GM18858 (cell line): ENCODE results near the gene CAMK1D.
"Not testable (repeated sequence)": the region's sequence is repeated elsewhere in the genome, so short reads cannot be mapped to it uniquely, and the experiment has no call there.

Experiments used
- ATAC-seq: cut with Tn5 transposase; IDR thresholded peaks from one replicate; pipeline ENCODE4 v1.9.1; 2021; ENCODE audit not compliant: unreplicated experiment

The CAMK1D gene

DNA sequence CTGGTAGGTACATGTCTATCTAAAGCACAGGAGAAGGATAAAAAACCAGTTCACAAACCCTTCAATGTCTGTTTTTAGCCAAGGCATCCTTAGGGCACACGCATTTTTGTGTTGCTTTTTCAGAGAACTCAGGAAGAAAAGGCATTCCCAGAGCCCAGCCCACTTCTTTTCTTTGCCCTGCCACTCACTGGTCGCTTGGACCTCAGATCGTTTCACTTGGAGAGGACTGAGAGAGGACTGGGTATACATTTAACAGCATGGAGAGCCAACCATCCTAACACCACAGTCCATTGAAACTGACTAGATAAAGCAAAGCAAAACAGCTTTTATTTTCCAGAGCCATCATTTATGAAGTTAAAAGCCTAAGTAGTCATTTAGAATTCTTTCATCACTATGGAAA is 194.2 kb downstream of the CAMK1D start:
- ATAC-seq: no peak

- not testable (repeated sequence) for ATAC-seq
Measured at GRCh38 chr10:12546160-12546802, 196.9 kb downstream of the CAMK1D start.

DNA sequence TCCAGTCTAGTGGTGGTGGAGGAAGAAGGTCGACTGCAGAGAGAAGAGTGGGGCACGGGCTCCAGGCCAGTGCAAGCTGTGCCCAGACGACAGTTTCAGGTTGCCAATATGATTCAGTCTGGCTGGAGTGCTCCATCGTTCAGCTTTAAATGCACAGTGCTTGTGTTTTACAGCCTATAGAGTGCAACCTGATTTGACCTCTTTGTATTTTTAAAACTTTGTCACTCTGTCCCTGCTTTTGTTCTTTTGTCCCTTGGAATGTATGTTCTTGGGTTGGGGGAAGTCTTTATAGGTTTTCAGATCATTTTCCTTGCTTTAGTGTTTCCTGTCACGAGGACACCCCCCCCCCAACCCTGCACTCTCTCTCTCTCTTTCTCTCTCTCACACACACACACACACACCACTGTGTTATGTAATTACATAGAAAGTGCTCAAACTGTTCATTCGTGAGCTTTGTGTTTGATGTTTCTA is 198.0 kb downstream of the CAMK1D start:
- no peak for ATAC-seq

DNA sequence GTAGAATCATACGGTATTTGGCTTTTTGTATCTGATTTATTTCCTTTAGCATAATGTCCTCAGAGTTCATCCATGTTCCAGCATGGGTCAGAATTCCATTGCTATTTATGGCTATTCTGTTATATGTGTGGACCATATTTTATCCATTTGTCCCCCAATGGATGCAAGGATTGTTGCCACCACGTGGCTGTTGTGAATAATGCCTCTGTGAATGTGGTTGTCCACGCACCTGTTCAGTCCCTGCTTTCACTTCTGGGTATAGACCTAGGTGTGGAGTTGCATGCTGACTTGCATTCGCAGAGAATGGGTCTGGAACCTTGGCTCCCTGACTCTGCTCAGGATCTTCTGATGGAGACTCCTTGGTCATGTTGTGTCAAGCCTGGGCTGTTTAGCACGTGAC is 199.9 kb downstream of the CAMK1D start:
- no peak for ATAC-seq

- no peak for ATAC-seq
Measured at GRCh38 chr10:12550994-12551393, 201.6 kb downstream of the CAMK1D start.

DNA sequence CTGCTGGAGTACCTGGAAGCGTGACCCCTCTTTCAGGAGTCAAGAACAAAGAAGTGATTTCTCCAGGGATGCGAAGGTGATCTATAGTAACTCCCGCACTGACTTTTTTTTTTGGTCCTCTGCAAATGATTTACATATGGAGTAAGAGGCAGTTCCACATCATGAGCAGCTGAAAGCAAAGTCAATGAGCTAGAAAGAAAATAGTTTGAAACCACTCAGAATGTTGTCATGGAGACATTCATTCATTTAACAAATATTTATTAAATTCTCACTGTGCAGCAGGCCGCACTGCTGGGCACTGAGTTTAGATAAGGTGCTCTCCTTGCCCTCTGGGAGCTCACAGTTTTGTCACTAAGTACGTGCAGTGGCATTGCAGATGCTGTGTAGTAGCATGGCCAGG is 206.7 kb downstream of the CAMK1D start:
- ATAC-seq: no peak

DNA sequence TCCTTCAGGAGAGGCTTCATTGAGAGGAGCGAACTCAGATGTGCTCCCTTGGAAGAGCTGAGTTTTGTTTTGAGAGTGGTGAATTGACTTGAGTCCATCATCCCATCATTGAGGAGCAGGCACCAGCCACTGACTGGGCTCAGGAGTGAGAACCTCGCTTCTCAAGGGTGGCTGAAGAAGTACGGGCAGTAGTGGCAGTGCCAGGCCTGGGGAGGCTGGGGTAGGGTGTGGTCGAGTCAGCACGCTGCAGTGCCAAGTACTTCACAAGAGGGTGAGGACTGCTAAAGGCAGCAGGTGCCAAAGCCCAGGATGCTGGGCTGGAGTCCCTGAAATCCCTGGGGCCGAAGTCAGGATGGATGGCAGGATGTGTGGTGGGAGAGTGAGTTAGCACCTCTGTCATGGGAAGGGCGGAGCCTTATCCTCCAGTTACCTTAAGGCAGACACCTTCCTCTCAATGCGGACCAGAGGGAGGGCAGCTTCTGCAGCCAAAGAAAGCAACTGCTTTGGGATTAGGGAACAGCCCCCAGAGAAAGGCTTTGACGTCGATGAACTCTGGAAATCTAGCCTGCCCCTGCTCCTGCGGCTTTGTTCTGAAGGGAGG is 210.3 kb downstream of the CAMK1D start:
- no peak for ATAC-seq

DNA sequence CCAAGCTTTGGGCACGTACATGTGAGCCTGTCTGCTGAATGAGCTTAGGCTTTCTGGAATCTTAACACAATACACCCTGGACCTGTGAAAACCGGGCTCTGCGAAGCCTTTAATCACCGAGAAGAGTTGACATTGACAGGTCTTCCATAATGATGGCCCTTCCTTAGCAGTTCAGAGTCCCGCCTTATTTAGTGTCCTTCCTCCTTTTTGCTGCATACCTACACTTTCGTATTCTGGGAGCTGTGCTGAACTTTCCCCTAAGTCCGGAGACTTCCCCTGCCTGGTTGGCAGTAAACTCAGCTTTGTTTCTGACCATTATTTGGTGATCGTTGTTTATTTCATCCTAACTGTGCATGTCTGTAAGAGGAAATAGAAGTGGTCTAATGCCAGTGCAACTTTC is 212.0 kb downstream of the CAMK1D start:
- no peak for ATAC-seq

- no peak for ATAC-seq
Measured at GRCh38 chr10:12561720-12562119, 212.4 kb downstream of the CAMK1D start.

GRCh38 chr10:12563489-12563888 is 214.1 kb downstream of the CAMK1D start:
- no peak for ATAC-seq

- ATAC-seq: no peak
Measured at GRCh38 chr10:12564173-12564572, 214.8 kb downstream of the CAMK1D start.

DNA sequence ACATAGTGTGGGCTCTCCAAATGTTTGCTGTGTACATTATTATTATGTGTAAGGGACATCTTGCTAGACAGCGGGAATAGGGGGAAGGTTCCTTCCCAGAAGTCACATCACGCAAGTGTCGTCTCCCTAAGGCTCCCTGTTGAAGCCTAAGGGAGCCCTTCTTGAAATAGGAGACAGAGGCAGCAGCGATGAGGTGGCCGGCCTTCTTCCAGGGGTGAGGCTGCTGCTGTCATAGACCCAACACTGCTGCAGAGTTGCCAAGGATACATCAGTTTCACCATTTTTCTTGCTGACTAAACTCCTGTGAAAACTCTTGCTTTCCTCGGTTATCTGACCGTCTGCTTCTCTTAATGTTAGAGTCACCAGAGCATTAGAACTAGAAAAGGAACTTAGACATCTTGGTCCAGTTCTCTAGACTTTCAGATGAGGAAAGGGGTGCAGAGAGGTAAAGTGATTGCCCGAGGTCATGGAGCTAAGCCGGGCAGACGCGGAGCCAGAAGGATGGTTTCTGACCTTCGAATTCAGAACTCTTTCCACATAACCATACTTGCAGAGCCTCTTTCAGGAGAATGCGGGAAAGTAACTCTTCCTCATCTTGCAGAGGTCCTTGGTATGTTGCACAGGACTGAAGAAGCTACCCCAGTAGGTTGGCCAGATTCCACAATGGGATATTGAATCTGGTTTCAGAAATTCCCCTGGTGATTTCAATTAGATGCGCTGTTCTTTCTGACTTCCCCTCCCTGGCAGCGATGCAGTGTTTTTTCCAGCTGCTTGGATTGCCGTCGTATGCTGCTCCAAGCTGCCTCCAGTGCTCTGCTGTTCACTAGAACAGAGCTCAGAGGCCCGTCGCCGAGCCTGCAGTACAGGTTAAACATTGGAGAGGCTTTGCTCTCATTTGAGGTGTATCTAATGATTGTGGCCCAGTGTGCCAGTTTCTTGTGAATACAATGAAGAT is 217.1 kb downstream of the CAMK1D start:
- ATAC-seq: no peak

DNA sequence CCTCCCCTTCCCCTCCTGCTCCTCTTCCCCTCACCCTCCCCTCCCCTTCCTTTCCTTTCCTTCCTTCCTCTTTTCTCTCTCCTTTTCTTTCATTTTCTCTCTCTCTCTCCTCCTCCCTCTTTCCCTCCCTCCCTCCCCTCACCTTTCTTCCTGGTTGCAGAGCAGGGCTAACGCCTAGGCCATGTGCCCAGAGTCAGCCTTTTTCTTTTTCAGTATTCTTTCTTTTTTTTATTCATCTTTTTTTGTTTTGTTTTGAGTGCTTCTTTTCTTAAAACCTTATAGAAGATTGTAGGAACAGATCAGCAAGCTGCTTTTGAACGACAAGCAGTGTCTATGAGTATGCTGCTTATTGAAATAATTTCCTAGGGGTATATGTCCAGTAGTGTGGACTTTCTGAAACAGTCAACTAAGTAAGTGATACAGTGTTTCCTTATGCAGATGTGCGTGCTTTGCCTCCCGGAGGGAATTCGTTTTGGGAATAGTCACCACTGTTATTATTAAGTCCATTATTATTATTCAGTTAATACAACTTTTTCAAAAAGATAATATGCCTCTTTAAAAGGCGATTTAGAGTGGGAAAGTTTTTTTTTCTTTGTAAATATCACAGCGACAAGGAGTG is 219.2 kb downstream of the CAMK1D start:
- ATAC-seq: no peak

DNA sequence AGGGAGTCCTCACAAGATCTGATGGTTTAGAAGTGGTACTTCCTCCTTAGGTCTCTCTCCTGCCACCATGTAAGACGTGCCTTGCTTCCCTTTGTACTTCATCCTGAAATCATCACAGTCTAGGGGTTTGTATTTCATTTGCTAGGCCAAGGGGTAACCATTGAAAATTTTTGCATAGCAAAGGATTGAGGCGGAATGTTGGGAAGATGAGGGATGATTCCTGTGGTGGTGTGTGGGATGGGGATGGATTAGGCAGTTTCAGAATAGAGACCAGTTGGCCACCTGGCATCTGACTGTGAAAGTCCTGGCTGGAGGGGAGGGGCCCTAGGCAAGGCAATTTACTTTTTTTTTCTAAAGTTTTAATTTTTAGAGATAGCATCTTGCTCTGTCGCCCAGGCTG is 222.9 kb downstream of the CAMK1D start:
- no peak for ATAC-seq

GRCh38 chr10:12577610-12578009 is 228.3 kb downstream of the CAMK1D start:
- no peak for ATAC-seq

- no peak for ATAC-seq
Measured at GRCh38 chr10:12579954-12580858, 230.9 kb downstream of the CAMK1D start.

DNA sequence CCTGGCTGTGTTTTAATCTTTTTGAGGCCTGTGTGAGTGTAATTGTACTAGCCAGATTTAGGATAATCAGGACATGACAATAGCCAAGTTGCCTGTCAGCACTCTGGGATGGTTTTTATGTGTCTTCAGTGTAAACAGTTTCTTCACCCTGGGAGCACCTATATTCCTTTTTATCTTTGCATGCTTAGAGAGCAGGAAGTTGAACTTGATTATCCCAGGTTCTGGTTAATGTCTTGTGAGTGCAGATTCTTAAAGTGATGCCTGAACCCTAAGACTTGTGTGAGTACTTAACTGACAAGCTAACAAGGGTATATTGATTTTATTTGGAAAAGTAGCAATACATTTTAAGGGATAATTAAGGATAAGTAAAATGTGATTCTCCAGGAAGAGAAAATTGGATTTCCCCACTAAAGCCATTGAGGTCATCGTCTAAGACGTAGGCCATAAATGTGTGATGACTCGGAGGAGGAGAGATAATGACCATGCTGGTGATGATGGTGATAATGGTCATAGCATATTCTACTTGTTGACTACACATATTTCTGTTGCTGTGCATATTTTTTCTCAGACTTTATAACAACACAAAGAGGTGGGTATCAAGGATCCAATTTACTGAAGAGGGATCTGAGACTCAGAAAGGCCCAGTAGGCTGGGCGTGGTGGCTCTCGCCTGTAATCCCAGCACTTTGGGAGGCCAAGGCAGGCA is 234.7 kb downstream of the CAMK1D start:
- no peak for ATAC-seq

DNA sequence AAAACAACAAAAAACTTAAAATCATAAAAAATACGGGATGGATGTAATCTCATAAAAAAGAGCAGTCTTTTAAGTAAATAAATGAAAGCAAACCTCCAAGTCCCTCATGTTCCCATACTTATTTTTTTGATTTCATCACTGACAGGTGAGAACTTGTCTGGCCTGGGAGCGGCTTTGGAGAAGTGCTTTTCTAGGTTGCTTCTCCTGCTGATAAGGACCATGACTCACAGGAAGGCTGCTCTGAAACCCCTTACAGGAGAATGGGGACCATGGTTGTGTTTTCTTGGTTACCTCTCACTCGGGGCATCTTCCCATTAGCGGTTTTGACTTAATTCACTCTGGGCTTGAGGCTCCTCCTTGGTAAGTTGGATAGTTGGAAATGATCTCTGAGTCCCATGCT is 237.4 kb downstream of the CAMK1D start:
- ATAC-seq: no peak

DNA sequence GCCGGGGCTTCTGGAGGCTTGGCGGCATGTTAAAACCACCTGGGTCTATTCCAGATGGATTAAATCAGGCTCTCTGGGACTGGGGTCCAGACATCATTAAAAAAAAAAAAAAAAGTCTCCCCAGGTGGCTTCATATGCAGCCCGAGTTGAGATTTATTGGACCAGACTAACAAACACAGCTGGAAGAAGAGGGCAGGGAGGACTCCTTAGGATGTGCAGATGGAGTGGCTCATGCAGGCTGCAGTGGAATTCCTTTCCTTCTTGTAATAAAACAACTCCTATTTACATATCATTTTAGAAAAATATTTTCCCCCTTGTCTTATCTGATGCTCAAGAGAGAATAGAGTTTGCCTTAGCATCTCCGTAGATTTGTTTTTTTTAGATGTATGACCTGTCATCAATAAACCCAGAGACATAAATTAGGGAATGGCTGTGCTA is 238.1 kb downstream of the CAMK1D start:
- ATAC-seq: no peak
